Fibroblast of skin of left biceps (primary cell): ENCODE measurements around the gene ZBTB2.
"Not testable (repeated sequence)": the region's sequence is repeated elsewhere in the genome, so short reads cannot be mapped to it uniquely, and the experiment has no call there.

Source experiments
- DNase-seq, 2 experiments: peaks; one replicate each; pipeline ENCODE4 v3.0.0-alpha.2; 2013; ENCODE audit warnings: low read depth in 2 of 2

The ZBTB2 gene

DNA sequence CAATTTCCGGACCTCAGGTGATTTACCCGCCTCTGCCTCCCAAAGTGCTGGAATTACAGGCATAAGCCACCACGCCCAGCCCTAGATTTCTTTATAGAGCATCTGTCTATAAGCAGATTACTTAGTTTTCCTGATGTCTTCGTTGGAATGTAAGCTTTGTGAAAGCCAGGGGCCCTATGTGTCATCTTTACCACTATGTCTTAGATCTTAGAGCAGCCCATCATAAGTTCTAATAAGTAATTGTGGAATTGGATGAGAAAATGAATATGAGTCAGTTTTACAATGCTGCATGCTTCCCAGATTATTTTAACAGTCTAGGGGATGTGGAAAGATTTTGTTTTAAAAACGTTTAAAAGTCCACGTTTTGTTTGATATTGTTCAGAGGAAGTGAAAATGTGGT is 9.1 kb upstream of the ZBTB2 start:
- DNase-seq, result peak; percentile 35 to 37

DNA sequence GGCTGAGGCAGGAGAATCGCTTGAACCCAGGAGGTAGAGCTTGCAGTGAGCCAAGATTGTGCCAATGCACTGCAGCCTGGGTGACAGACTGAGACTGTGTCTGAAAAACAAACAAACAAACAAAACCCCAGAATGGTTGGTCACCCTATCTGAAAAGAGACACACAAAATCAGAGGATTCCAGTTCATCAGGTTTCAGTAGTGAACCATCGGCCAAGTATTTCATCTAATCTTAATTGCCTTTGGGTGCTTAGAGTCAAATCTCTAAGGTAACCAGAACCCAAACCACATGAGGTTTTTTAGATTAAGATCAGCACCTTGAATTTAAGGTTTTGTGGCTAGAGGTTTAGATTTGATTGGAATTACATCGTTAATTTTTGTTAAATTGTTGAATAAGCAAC is 8.3 kb upstream of the ZBTB2 start:
- no peak for DNase-seq

GRCh38 chr6:151393410-151393809 is 2.1 kb upstream of the ZBTB2 start:
- no peak for DNase-seq

DNA sequence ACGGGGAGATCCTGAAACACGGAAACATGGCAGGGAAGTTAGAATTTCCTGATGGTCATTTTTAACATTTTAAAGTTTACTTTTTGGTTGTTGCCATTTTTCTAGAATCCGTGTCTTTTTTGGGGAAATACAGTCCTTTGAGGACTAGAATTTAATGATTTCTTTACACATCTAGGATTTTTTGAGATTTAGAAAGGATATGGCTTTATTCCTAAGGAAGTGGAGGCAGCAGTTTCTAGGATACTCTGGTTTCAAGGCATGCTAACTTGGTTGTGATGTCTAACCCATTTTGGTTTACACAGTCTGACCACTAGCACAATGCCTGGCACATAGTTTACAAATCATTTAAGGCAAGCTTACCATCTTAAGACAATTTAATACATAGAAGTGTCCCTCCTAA is 1.1 kb upstream of the ZBTB2 start:
- DNase-seq, result no peak

- peak; percentile 35 to 40 for DNase-seq
Measured at GRCh38 chr6:151390851-151391470, 398 bp downstream of the ZBTB2 start.

GRCh38 chr6:151390276-151390850 is 996 bp downstream of the ZBTB2 start:
- DNase-seq, result peak; percentile 99

DNA sequence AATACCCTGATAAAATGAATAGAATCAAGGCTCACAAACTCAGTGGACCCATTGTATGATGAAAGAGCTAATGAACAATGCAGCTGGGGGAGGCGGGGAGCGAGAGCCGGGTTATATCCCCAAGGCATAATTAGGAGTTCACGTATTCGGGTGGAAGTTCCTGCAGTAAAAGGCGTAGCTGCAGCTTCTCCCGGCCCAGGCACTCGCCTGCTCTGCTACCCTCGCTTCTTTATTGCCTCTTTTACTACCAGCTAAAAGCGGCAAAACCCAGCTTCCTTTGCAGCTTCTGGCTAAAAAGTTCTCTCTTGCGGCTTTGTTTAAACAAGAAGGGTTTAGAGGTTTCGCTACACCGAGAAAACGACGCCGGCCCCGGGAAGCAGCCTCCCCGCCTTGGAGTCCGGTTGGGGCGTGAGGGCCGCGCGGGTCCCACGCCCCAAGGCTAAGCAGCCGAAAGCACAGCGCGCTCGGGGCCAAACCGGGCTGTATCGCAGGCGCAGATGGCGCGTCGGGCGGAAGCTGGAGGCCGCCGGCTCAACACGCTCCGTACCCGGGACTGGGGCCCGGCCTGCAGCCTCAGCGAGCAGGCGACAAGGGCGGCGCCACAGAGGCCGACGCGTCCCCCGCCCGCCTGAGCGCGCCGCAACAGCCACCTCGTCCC is 1.6 kb downstream of the ZBTB2 start:
- DNase-seq, result peak; percentile 55 to 57

- no peak for DNase-seq
Measured at GRCh38 chr6:151388997-151389617, 2.3 kb downstream of the ZBTB2 start.

- DNase-seq, result no peak
Measured at GRCh38 chr6:151388236-151388635, 3.1 kb downstream of the ZBTB2 start.

DNA sequence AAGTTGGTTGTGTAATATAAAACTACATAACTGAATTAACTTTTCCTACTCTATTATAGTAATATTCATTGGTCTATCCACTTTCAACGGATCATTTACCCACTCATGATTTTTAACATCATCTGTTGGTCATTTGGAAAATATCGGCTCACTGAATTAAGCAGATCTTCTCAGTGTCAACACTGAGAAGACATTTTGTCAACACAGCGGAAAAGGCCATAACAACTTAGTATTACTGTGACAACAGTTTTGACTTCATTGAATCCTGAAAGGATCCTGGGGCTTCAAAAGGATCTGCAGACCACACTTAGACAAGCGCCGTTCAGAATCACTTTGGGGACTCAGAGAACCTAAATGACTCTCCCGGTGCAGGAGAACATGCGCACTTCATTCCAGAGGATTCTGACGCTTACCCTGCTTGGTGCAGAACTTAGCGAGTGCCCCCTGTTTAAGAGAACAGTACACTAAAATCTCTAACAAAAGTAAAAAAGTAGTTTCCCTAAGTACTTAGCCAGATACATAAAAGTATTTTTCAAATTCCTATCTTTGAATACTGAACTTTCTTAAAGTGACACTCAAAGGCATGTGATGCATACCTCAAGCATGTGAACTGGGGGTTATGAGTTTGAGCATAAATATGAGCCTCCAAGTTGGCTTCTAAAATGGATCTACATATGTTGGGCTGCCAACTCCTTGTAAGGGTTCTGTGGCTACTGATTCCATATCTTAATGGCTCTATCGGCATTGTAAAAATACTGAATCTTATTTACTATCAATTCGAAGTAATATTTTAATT is 4.0 kb downstream of the ZBTB2 start:
- DNase-seq, result peak; percentile 60 to 65

DNA sequence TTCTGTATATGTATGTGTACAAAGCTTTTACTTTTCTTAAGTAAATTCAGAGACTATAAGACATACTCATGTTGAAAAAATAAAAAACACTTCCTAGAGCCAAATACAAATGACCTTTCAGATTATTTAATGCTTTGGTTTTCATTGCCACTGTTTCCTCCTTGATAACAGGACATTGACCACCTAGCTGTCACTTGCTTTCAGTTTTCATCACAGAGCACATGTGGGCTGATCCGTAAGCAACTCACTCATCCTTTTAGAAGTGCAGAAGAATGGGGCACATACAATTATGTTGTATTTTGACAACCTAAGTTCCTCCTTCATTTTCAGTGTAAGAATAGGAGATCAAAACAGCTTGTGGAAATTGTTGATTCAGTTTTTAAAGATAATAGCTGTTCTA is 6.2 kb downstream of the ZBTB2 start:
- no peak for DNase-seq

GRCh38 chr6:151384151-151384550 is 7.2 kb downstream of the ZBTB2 start:
- DNase-seq, result no peak

GRCh38 chr6:151382631-151383030 is 8.7 kb downstream of the ZBTB2 start:
- DNase-seq, result not testable (repeated sequence)

DNA sequence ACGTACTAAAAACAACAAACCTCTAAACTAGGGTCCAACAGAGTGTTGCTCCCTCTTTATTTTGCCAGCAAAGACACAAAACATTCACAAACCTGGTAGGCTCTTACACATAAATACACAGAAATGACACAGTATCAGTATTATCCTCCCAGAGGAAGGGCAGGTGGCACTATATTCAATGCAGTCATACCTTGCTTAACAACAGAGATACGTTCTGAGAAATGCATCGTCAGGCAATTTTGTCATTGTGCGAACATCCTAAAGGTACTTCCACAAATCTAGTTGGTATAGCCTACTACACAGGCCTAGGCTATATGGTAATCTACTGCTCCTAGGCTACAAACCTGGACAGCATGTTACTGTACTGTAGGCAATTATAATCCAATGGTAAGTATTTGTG is 9.6 kb downstream of the ZBTB2 start:
- no peak for DNase-seq

- no peak for DNase-seq
Measured at GRCh38 chr6:151380848-151381205, 10.5 kb downstream of the ZBTB2 start.

DNA sequence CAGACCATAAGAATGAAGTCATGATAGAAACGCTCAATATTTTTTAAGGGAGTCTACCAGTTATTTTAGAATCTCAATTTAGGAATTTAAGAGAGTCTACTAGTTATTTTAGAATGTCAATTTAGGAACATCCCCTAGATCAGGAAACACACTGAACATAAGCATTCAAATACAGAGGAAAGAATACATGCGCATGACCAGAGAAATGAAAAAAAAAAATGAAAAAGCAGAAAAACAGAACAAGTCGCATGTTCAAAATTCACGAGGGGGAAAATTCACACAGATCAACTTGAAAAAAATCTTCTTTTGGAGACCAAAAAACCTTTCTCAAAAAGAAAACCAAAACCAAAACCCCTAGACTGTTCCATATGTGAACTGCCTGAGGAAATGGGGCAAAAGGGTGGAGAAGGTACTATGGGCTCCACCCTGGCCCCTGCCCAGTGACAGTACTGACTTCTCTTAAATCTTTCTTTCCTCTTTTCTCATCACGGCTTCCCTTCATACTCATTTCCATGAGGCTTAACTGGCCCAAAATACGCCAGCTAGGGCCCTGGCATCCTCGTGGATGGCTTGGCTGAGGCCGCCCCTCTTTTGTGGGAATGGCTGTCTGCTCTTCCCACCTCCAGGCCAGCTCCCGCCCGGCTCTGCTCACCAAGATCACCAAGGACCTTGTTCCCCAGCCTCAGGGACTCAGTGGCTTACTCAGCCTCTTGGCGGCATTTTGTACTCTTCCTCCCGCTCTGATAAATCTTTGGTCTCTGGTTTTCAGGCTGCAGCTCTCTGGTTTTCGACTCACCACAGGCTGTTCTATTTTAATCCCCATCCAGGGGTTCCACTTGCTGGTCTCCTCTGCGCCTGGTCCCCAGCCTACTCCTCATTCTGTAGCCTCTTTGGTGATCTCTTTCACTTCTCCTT is 11.2 kb downstream of the ZBTB2 start:
- no peak for DNase-seq

DNA sequence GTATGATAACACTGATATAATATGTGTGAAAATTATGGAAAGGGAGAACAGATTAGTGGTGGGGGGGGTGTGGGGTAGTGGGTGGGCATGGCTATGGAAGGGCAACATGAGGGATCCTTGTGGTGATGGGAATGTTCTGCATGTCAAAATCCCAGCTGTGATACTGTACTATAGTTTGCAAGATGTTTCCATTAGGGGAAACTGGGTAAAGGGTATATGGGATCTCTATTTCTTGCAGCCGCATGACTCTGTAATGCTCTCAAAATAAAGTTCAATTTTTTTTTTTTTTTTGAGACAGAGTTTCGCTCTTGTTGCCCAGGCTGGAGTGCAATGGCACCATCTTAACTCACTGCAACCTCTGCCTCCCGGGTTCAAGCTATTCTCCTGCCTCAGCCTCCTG is 14.3 kb downstream of the ZBTB2 start:
- DNase-seq, result no peak

GRCh38 chr6:151376440-151376839 is 14.9 kb downstream of the ZBTB2 start:
- DNase-seq, result no peak

DNA sequence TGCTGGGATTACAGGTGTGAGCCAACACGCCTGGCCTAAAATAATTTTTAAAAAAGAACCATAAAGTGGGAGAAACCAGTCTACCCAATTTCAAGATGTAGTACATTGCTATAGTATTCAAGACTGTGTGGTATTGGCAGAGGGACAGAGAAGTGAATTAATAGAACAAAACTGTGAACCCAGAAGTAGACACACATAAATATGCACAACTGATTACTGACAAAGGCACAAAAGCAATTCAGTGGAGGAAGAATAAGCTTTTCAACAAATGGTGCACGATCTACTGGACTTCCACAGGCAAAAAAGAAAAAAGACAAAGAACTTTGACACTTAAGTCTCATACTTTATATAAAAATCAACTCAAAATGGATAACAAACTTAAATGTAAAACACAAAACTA is 15.5 kb downstream of the ZBTB2 start:
- no peak for DNase-seq

DNA sequence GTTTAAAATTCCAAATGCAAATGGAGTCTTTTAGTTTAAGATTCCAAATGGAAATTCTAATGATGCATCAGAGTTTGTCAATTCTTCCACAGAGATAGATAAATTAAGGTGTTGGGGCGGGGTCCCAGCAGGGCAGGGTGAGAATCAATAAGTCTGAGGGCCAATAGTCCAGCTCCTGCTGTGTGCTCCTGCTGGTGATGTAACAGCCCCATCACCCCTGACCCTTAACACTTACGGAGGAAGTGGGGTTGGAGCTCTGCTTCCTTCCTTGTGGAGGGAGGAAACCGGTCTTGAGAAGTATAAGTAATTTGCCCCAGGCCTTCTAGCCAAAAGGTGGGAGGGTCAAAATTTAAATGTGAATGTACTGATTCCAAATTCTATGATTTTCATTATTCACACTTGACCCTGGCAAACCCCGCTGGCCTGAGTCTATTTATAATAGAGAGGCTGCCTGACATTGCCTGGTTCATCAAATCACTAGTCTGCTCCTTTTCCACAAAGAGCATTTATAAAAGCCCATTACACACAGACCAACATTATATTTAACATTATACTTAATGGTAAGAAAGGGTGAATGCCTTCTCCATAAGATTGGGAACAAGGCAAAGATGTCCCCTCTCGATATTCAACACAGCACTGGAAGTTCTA is 17.2 kb downstream of the ZBTB2 start:
- no peak for DNase-seq

- no peak for DNase-seq
Measured at GRCh38 chr6:151372164-151372563, 19.2 kb downstream of the ZBTB2 start.
